ENCODE measurements around the gene KCNF1. TPM values are rescaled to one million over a fixed set of nuclear protein-coding genes. Genes with fewer than 3 reads are reported as not detected.

The KCNF1 gene
- total RNA-seq, 1 experiment from 2014 or later: 3.2 TPM

DNA sequence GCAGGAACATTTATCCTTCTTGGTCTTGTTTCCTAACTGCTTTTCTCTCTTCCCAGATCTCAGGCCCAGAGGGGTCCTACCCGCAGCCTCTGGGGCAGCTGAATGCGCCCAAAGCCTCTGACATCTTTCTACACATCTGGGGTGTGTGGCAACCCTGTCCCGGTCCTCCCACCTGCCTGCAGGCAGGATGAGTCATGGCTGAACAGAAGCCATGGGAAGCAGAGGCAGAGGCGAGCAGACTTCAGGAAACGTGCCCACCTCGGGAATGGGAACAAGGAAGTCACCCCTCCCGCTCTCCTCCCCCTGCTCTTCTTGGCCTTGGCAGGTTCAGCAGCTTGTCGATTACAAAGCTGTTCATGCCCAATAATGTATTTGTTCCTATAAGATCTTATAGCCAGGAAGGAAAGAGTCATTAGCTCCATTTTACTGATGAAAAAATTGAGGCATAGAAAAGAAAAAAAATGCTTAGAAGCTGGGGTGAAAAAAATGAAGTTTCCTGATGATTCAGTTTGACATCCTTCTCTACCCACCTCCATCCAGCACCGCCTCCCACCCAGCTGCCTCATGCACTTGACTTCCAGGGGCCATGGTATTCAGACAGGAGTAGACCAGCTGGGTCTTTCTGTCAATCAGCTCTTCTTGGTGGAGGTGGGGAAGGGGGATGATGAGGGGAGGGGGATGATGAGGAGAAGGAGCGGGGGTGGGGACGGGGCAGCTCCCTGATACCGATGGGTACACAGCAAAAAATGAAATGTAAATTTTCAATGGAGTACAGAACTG, 10.4 kb upstream of the KCNF1 start:
- Histone ChIP-seq H2AFZ (ENCODE audit: low read length) (no peak overlapping the region), H3K23ac (ENCODE audit: insufficient read length, low read depth, low read length) (no peak overlapping the region), H4K91ac (ENCODE audit: insufficient read length, low read depth, low read length) (no peak overlapping the region), H3K4me2 (ENCODE audit: insufficient read depth, insufficient read length, low read length) (no peak overlapping the region), H3K56ac (ENCODE audit: insufficient read length, low read depth, low read length) (no peak overlapping the region), H2BK120ac (ENCODE audit: low read depth, low read length, poor library complexity, severe bottlenecking) (no peak overlapping the region), H3K9me3 (ENCODE audit: control insufficient read depth, low read depth, low read length) (no peaks in the 10 kb centered on the region), H3K79me1 (ENCODE audit: insufficient read depth, low read depth, low read length, poor library complexity, severe bottlenecking) (no peaks in the 10 kb centered on the region), H2BK12ac (ENCODE audit: insufficient read length, low read depth, low read length) (no peak overlapping the region), H2BK20ac (ENCODE audit: low read depth, low read length, poor library complexity, severe bottlenecking) (no peak overlapping the region), H2BK5ac (ENCODE audit: insufficient read length, low read length) (no peak overlapping the region), H2AK5ac (ENCODE audit: insufficient read length, low read length) (no peak overlapping the region), H3K27ac (ENCODE audit: insufficient read length, low read depth, low read length) (no peak overlapping the region), H3K4ac (ENCODE audit: low read depth, low read length) (no peak overlapping the region), H3K18ac (ENCODE audit: insufficient read length, low read depth, low read length) (no peak overlapping the region), H3K79me2 (ENCODE audit: insufficient read depth, low read length) (no peaks in the 10 kb centered on the region), H3K4me1 (ENCODE audit: insufficient read depth, low read length) (no peaks in the 10 kb centered on the region), H2BK15ac (ENCODE audit: low read depth, low read length) (no peak overlapping the region), H3K9ac (ENCODE audit: extremely low read depth, insufficient read length, low read length) (no peak overlapping the region), H4K20me1 (ENCODE audit: control insufficient read depth, insufficient read depth, insufficient read length) (no peaks in the 10 kb centered on the region), H3K23me2 (ENCODE audit: insufficient read length, low read depth, low read length, poor library complexity, severe bottlenecking) (no peaks in the 10 kb centered on the region), H4K5ac (ENCODE audit: insufficient read length, low read depth, low read length) (no peak overlapping the region), H3K27me3 (ENCODE audit: insufficient read depth, low read length) (no peaks in the 10 kb centered on the region), H3T11ph (ENCODE audit: low read length) (no peak overlapping the region), H3K14ac (ENCODE audit: insufficient read depth, low read length) (no peak overlapping the region), H4K8ac (replicated peaks; ENCODE audit: insufficient read length, low read depth, low read length) (no peak overlapping the region)
- H3K27me3 Mint-ChIP-seq (ENCODE audit: low read depth): peaks cover 3% of the 10 kb centered on the region
- peaks cover 10 to 13% of the 10 kb centered on the region in 2 experiments for H3K4me1 Mint-ChIP-seq
- H3K27ac Mint-ChIP-seq: no peak overlapping the region; a peak in 1 of 7 replicates
- no peak for DNase-seq
- H3K36me3 Mint-ChIP-seq (ENCODE audit: insufficient read depth in 1 of 3, low read depth in 3 of 3): peaks cover 2 to 14% (median 9%) of the 10 kb centered on the region in 3 experiments; a peak in 6 of 7 replicates
- 0 out of 5 replicates have a peak overlapping the region, but pooled peaks of 1 of the 2 experiments have one; percentile 14 for H3K4me3 Mint-ChIP-seq
- peaks cover 19 to 23% of the 10 kb centered on the region in 2 experiments for H3K9me3 Mint-ChIP-seq
- WGBS (ENCODE audit: extremely low coverage, insufficient read length, low lambda C conversion rate): no CpG with 5 or more reads among the region's 12 CpGs
- TF ChIP-seq, protein P1, sequence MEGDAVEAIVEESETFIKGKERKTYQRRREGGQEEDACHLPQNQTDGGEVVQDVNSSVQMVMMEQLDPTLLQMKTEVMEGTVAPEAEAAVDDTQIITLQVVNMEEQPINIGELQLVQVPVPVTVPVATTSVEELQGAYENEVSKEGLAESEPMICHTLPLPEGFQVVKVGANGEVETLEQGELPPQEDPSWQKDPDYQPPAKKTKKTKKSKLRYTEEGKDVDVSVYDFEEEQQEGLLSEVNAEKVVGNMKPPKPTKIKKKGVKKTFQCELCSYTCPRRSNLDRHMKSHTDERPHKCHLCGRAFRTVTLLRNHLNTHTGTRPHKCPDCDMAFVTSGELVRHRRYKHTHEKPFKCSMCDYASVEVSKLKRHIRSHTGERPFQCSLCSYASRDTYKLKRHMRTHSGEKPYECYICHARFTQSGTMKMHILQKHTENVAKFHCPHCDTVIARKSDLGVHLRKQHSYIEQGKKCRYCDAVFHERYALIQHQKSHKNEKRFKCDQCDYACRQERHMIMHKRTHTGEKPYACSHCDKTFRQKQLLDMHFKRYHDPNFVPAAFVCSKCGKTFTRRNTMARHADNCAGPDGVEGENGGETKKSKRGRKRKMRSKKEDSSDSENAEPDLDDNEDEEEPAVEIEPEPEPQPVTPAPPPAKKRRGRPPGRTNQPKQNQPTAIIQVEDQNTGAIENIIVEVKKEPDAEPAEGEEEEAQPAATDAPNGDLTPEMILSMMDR (conservative IDR thresholded peaks at IDR 0.05): no peak

Measured in H9 (cell line).